GM18505 (cell line): ENCODE results near the gene GINS3.
"Not testable (repeated sequence)": the region's sequence is repeated elsewhere in the genome, so short reads cannot be mapped to it uniquely, and the experiment has no call there.

Experiments used
- ATAC-seq: cut with Tn5 transposase; IDR thresholded peaks from one replicate; pipeline ENCODE4 v1.9.1; 2021; ENCODE audit not compliant: unreplicated experiment
- POLR2A ChIP-seq: IDR thresholded peaks from 4 replicates; pipeline ENCODE4 v1.6.1; 2011; ENCODE audit warnings: borderline replicate concordance; ENCODE audit not compliant: insufficient read depth, insufficient read length; ENCODE audit errors: extremely low read depth

GINS3 gene

DNA sequence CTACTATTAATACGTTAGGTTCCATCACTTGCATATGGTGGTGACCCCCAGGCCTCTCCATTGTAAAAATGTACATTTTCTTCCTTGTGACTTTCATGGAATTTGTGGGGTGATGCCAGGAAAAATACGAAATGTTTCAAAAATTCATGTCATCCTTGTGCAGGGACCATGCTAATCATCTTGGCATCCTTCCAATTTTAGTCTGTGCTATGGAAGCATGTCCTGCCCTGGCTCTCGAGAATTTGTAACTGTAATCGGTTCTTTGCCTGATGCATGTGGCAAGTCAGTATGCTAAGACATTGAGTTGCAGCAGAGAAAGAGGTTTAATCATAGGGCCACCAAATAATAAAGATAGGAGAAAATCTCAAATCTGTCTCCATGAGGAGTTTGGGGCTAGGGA lies 14.3 kb upstream of the GINS3 start:
- no peak for TF ChIP-seq POLR2A
- ATAC-seq: no peak

GRCh38 chr16:58378401-58378800 lies 13.9 kb upstream of the GINS3 start:
- no peak for TF ChIP-seq POLR2A
- ATAC-seq: no peak

DNA sequence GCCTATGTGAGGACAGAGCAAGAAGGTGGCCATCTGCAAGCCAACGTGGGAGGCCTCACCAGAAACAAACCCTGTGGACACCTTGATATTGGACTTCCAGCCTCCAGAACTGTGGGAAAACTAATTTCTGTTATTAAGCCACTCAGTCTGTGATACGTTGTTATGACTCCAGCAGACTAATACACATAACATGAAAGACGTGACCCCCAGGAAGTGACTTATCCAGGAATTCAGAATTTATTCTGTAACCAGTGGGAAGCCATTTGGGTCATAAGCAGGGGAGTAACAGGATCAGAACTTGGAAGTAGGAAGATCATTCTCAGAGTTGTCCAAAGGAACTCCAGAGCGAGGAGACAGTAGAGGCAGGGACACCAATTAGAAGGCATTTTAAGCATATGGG lies 12.5 kb upstream of the GINS3 start:
- no peak for ATAC-seq
- no peak for TF ChIP-seq POLR2A

GRCh38 chr16:58381661-58382060 lies 10.6 kb upstream of the GINS3 start:
- no peak for TF ChIP-seq POLR2A
- ATAC-seq: no peak

- no peak for ATAC-seq
- TF ChIP-seq POLR2A: no peak
These were observed 7.7 kb upstream of the GINS3 start for GRCh38 chr16:58384437-58385055.

DNA sequence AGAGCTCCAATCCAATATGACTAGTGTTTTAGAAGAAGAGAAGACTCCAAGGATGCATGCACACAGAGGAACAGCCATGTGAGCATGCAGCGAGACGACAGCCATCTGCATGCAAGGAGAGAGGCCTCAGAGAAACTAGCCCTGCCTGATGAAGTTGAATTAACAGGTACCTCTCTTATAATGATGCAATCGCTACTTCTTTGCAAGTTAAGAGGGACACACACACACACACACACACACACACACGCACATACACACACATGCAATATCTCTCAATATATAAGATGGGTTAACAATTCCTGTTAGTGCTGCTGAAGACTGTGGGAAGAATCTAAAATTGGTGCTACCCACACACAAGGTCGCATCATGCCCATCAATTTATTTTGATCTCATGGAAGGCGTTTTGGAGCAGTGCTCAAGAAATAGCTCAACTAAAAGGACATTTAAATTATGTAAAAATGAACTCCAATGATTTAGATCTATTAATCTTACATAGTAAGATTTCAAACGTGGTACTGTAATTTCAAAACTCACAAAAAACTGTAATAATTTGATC lies 7.0 kb upstream of the GINS3 start:
- no peak for ATAC-seq
- no peak for TF ChIP-seq POLR2A

- no peak for ATAC-seq
- TF ChIP-seq POLR2A: no peak
These were observed 2.5 kb upstream of the GINS3 start for GRCh38 chr16:58389724-58390123.

DNA sequence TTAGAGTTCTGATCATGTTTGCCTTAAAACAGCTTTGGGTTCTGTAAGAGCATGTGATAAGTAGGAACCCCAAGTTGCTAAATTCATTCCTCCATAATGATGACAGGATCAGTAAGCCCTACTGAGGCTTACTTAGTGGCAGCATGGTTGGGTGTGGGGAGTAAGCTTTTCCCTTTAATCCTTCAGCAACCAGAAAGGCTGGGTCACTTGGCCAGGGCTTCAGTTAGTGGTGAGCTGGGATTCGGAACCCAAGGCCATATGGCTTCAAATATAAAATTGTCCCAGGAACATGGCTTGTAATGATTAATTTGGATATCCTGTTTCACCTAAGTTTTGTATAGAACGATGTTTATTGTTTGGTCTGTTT lies 850 bp downstream of the GINS3 start:
- ATAC-seq: peak; percentile 21
- no peak for TF ChIP-seq POLR2A

DNA sequence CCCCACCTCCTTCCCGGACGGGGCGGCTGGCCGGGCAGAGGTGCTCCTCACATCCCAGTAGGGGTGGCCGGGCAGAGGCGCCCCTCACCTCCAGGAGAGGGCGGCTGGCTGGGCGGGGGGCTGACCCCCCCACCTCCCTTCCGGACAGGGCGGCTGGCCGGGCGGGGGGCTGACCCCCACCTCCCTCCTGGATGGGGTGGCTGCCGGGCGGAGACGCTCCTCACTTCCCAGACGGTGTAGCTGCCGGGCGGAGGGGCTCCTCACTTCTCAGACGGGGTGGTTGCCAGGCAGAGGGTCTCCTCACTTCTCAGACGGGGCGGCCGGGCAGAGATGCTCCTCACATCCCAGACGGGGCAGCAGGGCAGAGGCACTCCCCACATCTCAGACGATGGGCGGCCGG lies 4.6 kb downstream of the GINS3 start:
- not testable (repeated sequence) for ATAC-seq

DNA sequence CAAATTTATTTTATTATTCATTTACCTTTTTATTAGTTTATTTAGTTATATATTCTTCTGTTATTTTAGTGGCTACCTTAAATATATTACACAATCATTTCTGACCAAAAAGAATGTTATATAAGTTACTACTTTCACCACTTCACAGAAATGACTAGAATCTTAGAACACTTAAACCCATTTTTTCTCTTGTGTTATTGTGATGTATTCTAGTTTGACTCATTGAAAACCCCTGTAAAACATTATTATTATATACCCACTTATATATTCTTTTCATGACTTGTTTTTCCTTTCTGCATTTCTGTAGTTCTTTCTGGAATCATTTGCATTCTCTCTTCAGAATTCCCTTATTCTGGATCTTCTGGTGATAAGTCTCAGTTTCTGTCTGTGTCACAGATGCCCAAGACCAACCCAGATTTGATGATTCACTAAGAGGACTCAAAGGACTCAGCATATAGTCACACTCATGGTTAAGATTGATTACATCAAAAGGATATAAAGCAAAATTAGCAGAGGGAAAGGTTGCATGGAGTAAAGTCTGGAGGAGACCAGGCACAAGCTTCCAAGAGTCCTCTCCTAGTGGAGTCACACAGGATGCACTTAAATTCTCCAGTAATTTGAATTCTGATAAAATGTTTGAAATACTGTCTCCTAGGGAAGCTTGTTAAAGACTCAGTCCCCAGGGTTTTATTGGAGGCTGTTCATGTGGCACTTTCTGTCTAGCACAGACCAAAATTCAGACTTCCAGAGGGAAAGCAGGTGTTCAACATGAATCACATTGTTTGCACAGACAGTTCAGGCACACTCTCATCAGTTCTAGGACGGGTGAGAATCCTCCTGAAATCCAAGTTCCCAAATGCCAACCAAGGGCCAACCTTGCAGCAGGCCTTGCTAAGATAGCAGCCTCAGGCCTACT lies 7.7 kb downstream of the GINS3 start:
- TF ChIP-seq POLR2A: no peak
- no peak for ATAC-seq

DNA sequence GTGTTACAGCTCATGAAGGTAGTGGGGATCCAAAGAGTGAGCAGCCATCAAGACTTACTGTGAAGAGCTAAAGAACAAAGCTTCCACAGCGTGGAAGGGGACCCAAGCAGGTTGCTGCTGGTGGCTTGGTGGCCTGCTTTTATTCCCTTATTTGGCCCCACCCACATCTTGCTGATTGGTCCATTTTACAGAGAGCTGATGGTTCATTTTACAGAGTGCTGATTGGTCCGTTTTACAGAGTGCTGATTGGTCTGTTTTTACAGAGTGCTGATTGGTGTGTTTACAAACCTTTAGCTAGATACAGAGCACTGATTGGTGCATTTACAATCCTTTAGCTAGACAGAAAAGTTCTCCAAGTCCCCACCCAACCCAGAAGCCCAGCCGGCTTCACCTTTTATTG lies 9.0 kb downstream of the GINS3 start:
- ATAC-seq: not testable (repeated sequence)

GRCh38 chr16:58402796-58403195 lies 10.5 kb downstream of the GINS3 start:
- TF ChIP-seq POLR2A: no peak
- ATAC-seq: no peak

GRCh38 chr16:58409316-58409973 lies 17.2 kb downstream of the GINS3 start:
- TF ChIP-seq POLR2A: no peak
- no peak for ATAC-seq

DNA sequence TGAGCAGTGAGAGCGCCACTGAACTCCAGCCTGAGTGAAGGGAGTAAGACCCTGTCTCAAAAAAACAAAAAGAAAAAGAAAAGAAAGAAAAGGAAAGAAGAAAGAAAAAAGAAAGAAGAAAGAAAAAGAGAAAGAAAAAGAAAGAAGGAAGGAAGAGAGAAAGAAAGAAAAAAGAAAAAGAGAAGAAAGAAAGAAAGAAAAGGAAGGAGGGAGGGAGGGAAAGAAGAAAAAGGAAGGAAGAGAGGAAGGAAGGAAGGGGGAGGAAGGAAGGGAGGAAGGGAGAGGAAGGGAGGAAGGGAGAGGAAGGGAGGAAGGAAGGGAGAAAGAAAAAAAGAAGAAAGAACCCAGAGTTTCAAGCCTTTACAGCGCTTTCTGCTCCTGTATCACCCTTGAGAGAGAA lies 19.1 kb downstream of the GINS3 start:
- ATAC-seq: no peak
- TF ChIP-seq POLR2A: no peak
